VCaP (cell line): ENCODE measurements around the gene MACROH2A2.
"Not testable (repeated sequence)": the region's sequence is repeated elsewhere in the genome, so short reads cannot be mapped to it uniquely, and the experiment has no call there.

Source experiments
- H3K27ac ChIP-seq: fragments of 450-650 bp; 2 replicates; pipeline ENCODE4 v1.5.1; 2017
- CTCF ChIP-seq: fragments of 450-650 bp; conservative IDR thresholded peaks from 2 replicates; pipeline ENCODE4 v1.5.1; 2017; ENCODE audit warnings: mild to moderate bottlenecking, moderate library complexity

Gene MACROH2A2

GRCh38 chr10:70068925-70069324 is 16.3 kb downstream of the MACROH2A2 start:
- no peak for TF ChIP-seq CTCF
- no peak overlapping the region for H3K27ac ChIP-seq

DNA sequence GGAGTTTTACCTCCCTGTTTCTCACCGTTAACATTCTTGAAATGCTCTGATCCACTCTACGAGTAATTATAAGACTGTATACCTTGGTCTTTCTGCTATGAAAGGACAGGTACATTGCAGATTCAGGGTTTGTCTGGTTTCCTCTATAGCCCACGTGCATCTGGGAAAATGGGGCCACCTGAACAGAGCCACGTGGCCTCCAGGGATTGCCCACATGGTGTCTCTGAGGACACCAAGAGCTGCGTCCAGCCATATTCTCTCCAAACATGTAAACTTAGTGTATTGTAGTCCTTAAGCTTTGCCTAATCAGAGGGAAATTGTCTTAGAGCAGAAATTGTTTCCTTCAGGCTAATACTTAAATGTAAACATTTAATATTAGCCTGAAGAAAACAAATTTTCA is 16.7 kb downstream of the MACROH2A2 start:
- no peak for TF ChIP-seq CTCF

GRCh38 chr10:70070834-70071233 is 18.2 kb downstream of the MACROH2A2 start:
- H3K27ac ChIP-seq, result no peak overlapping the region
- TF ChIP-seq CTCF, result no peak

More for the DNA sequence above, 16.7 kb downstream of the MACROH2A2 start:
- no peak overlapping the region for H3K27ac ChIP-seq

DNA sequence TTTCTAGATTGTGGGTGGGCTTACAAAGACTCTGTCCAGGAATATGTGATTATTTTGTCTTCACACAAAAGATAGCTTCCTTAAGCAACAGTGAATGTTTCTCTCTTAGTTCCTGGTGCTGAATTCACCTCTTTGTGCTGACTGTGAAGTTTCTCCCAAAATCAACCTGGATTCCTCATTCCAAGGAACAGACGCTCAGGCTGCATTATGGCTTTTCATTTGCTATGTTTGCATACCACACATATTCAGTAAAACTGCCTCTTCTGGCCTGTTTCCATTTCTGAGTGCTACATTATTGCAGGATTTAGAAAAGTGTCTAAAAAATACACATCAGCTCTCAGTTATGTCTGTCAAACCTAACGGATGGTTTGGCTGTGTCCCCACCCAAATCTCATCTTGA is 21.5 kb downstream of the MACROH2A2 start:
- TF ChIP-seq CTCF, result no peak
- H3K27ac ChIP-seq, result no peak overlapping the region

GRCh38 chr10:70074971-70075370 is 22.3 kb downstream of the MACROH2A2 start:
- TF ChIP-seq CTCF, result no peak
- no peak overlapping the region for H3K27ac ChIP-seq

GRCh38 chr10:70078329-70078728 is 25.7 kb downstream of the MACROH2A2 start:
- TF ChIP-seq CTCF, result no peak
- peak overlapping the region; percentile 29 for H3K27ac ChIP-seq

DNA sequence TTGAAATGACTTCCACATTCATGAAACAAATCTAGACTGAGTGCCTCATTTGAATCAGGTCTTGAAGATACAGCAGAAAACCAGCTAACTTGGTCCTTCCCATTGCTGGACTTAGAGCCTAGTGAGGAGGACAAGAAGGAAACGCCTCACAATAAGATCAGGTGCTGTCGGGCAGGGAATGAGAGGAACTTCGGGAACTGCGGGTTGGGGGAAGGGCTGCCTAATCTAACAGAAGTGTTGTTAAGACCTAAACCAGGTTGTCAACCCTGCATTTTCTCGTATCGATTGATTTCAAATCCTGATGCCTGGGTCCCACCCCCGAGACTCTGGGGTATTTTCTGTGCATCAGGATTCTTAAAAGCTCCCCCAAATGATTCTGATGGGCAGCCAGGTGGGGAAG is 26.3 kb downstream of the MACROH2A2 start:
- H3K27ac ChIP-seq, result no peak overlapping the region
- TF ChIP-seq CTCF, result no peak

- H3K27ac ChIP-seq, result not testable (repeated sequence)
These were observed 28.1 kb downstream of the MACROH2A2 start for GRCh38 chr10:70080789-70081188.
